Endothelial cell of umbilical vein (primary cell): Measurements from ENCODE around the gene ABCC4. TPM values are rescaled to one million over a fixed set of nuclear protein-coding genes. Genes with fewer than 3 reads are reported as not detected.

Source experiments
- BruUV-seq: library from RNA; stranded (reverse); fragments of 400-500 nt; replicated peaks from 2 replicates; lab custom pipeline; 2021; lab: Mats Ljungman, UMichigan
- CTCF ChIA-PET: fragments of 300-600, 350-600 bp; sonication (Branson Sonifier 250); formaldehyde crosslinking; loops from one replicate; lab custom pipeline; 2021; ENCODE audit warnings: antibody characterized with exemption, inconsistent platforms; lab: Charles Lee
- POLR2A ChIA-PET: fragments of 300-600, 350-600 bp; sonication (Branson Sonifier 250); formaldehyde crosslinking; loops from one replicate; lab custom pipeline; 2021; ENCODE audit warnings: antibody characterized with exemption, inconsistent platforms; lab: Charles Lee
- DNase-seq: peaks from one replicate; pipeline ENCODE4 v3.0.0-alpha.2; 2011; ENCODE audit warnings: low read depth, low spot score
- FAIRE-seq: peaks from 2 replicates; lab custom pipeline; 2011; peaks lifted over from hg19 to GRCh38; lab: Jason Lieb, UNC
- H2AFZ ChIP-seq: 2 replicates; pipeline ENCODE4 v1.6.0; 2012; ENCODE audit warnings: low read depth, low read length, control low read depth, inconsistent platforms
- H3K27ac ChIP-seq: 2 replicates; pipeline ENCODE4 v1.5.1; 2011; ENCODE audit warnings: low read depth, mild to moderate bottlenecking, control low read depth, low read length, moderate library complexity; ENCODE audit not compliant: insufficient read depth
- H3K27me3 ChIP-seq, 2 experiments: 2 replicates each; pipeline versions ENCODE4 v1.6.0 to v1.6.1; 2011; ENCODE audit warnings: low read length in 2 of 2, mixed read lengths in 1 of 2; ENCODE audit not compliant: control insufficient read depth in 2 of 2, insufficient read depth in 2 of 2
- H3K36me3 ChIP-seq, 2 experiments: 2 replicates in 1 of 2; 3 replicates in 1 of 2; pipeline ENCODE4 v1.5.1; 2011; ENCODE audit warnings: low read length in 2 of 2, mild to moderate bottlenecking in 1 of 2, moderate library complexity in 1 of 2; ENCODE audit not compliant: control insufficient read depth in 2 of 2, insufficient read depth in 2 of 2; ENCODE audit errors: extremely low read depth in 1 of 2
- H3K4me1 ChIP-seq: 3 replicates; pipeline ENCODE4 v1.5.1; 2011; ENCODE audit warnings: mild to moderate bottlenecking, low read length; ENCODE audit not compliant: control insufficient read depth, insufficient read depth; ENCODE audit errors: extremely low read depth
- H3K4me2 ChIP-seq: 2 replicates; pipeline ENCODE4 v1.6.1; 2011; ENCODE audit warnings: low read length, control low read depth, mixed read lengths; ENCODE audit not compliant: insufficient read depth
- H3K4me3 ChIP-seq, 3 experiments: fragments of 200-600 bp in 1 of 3; sonication (generic), shearing (Covaris generic) in 1 of 3; replicated peaks in 1 of 3; 2 replicates each; pipeline ENCODE4 v1.5.1; 2011 to 2016; ENCODE audit warnings: control low read depth in 3 of 3, low read length in 3 of 3, mild to moderate bottlenecking in 2 of 3, inconsistent platforms in 1 of 3, low read depth in 1 of 3, moderate library complexity in 1 of 3; ENCODE audit not compliant: insufficient read depth in 1 of 3
- H3K79me2 ChIP-seq: 2 replicates; pipeline ENCODE4 v1.6.0; 2012; ENCODE audit warnings: low read length, inconsistent platforms; ENCODE audit not compliant: control insufficient read depth, insufficient read depth
- H3K9ac ChIP-seq: replicated peaks from 2 replicates; pipeline ENCODE3; 2011; ENCODE audit warnings: low read length, control low read depth; ENCODE audit not compliant: insufficient read depth; ENCODE audit errors: extremely low read depth
- H3K9me1 ChIP-seq: replicated peaks from 3 replicates; pipeline ENCODE4 v1.6.0; 2011; ENCODE audit warnings: mild to moderate bottlenecking, low read length; ENCODE audit not compliant: control insufficient read depth, insufficient read depth; ENCODE audit errors: extremely low read depth
- H3K9me3 ChIP-seq: replicated peaks from 2 replicates; pipeline ENCODE4 v1.5.1; 2012; ENCODE audit warnings: low read length, inconsistent platforms; ENCODE audit not compliant: control insufficient read depth, insufficient read depth
- H4K20me1 ChIP-seq: replicated peaks from 2 replicates; pipeline ENCODE3; 2011; ENCODE audit warnings: mild to moderate bottlenecking, low read length; ENCODE audit not compliant: control insufficient read depth, insufficient read depth; ENCODE audit errors: extremely low read depth
- CTCF ChIP-seq, 2 donors: IDR thresholded peaks; 1 replicate in 1 of 2; 2 replicates in 1 of 2; pipeline ENCODE4 v1.5.1; 2011; ENCODE audit warnings: low read length in 2 of 2, mild to moderate bottlenecking in 2 of 2, moderate library complexity in 2 of 2, control low read depth in 1 of 2, inconsistent platforms in 1 of 2, low read depth in 1 of 2; ENCODE audit not compliant: insufficient read depth in 1 of 2; ENCODE audit errors: extremely low read depth in 1 of 2
- EZH2 ChIP-seq: IDR thresholded peaks from 2 replicates; pipeline ENCODE4 v1.6.1; 2012; ENCODE audit warnings: borderline replicate concordance, low read depth, mild to moderate bottlenecking, moderate library complexity, low read length, inconsistent platforms; ENCODE audit not compliant: severe bottlenecking
- FOS ChIP-seq: IDR thresholded peaks from 2 replicates; pipeline ENCODE4 v1.6.1; 2011; ENCODE audit warnings: mild to moderate bottlenecking, low read length, moderate library complexity, borderline replicate concordance; ENCODE audit not compliant: insufficient read depth
- GATA2 ChIP-seq: IDR thresholded peaks from 2 replicates; pipeline ENCODE4 v1.7.0; 2011; ENCODE audit warnings: low read depth, mild to moderate bottlenecking, moderate library complexity, mixed read lengths, low read length; ENCODE audit not compliant: insufficient read length, insufficient read depth
- JUN ChIP-seq: IDR thresholded peaks from 2 replicates; pipeline ENCODE4 v1.6.1; 2011; ENCODE audit warnings: borderline replicate concordance, low read depth; ENCODE audit not compliant: insufficient read length, insufficient read depth
- POLR2A ChIP-seq: IDR thresholded peaks from 2 replicates; pipeline ENCODE4 v1.6.1; 2012; ENCODE audit warnings: low read depth, mild to moderate bottlenecking, control low read depth, low read length
- POLR2AphosphoS5 ChIP-seq: IDR thresholded peaks from 2 replicates; pipeline ENCODE4 v1.6.1; 2012; ENCODE audit warnings: low read depth, mild to moderate bottlenecking, control low read depth, low read length, moderate library complexity; ENCODE audit not compliant: insufficient read depth
- dilution Hi-C: fragments of 300-500 bp; cut with MboI; formaldehyde crosslinking; loops from one replicate; pipeline ENCODE4 v1.15.0; 2019; ENCODE audit warnings: low sequenced_read_pairs; ENCODE audit not compliant: extremely low pct_ligation_motif_present
- intact Hi-C: fragments of 100-400 bp; cut with micrococcal nuclease; formaldehyde crosslinking; loops from one replicate; pipeline ENCODE4 v1.10.0; 2022
- polyA plus RNA-seq, 4 experiments: library from polyadenylated mRNA; depleted of rRNA in 3 of 4; stranded (reverse) in 3 of 4; unstranded in 1 of 4; fragments of >200 nt; gene quantifications; 2 replicates each; pipeline versions ENCODE4 v1.2.1 to v1.2.3, GENCODE V29; 2011 to 2012; ENCODE audit warnings: missing spikeins in 1 of 4
- total RNA-seq: library from RNA; stranded (reverse); gene quantifications from 2 replicates; pipeline ENCODE4 v1.2.3, GENCODE V29; 2021

ABCC4 gene
- total and polyA plus RNA-seq, 2 donors (not counting 3 experiments of a cell fraction or from before 2014, with no cell fraction given), result 9.2 to 15.9 TPM

DNA sequence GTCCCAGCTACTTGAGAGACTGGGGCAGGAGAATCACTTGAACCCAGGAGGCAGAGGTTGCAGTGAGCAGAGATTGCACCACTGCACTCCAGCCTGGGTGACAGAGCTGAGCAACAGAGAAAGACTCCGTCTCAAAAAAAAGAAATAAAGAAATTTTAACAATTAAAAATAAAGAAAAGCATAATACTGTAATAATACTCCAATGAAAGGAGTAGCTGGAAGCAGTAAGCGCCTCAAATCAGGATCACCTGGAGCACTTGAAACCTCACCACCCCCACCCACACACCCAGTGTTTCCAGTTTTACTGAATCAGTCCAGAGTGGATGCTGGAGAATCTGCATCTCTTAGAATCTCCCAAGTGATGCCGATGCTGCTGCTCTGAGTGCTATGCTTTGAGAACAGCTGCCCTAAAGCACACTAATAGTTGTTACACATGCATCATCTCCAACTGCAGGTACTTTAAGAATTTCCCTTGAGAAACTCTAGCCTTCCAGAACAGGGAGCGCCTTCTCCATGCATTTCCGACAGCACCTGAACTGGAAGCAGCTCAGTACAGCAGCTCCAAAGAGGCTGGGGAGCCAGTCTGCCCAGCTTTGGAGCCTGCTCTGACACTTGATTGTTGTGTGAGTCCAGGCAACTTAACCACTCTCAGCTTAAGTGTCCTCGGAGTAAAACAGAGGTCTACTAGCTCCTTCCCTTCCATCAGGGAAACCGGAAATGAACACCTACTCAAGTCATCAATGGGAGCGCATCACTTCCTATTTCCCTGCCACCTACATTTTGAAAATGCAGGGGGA is 2.9 kb downstream of the ABCC4 start:
- dilution Hi-C loops, result no loop called here
- Histone ChIP-seq H3K27ac (no peak overlapping the region), H3K9me3 (no peaks in the 10 kb centered on the region)

More for the DNA sequence above, 2.9 kb downstream of the ABCC4 start:
- intact Hi-C loops, result loop anchor here (5.0 kb wide), 1 partner anchor 179 kb away; no protein-coding TSS in a partner anchor
- Histone ChIP-seq H3K27me3 (no peaks in the 10 kb centered on the region), H3K9me1 (no peaks in the 10 kb centered on the region), H3K4me2 (no peak overlapping the region), H3K4me3 (no peak overlapping the region), H3K79me2 (peaks cover 40% of the 10 kb centered on the region), H3K4me1 (peaks cover 18% of the 10 kb centered on the region), H3K36me3 (peaks cover 0 to 1% of the 10 kb centered on the region in 2 experiments), H4K20me1 (no peaks in the 10 kb centered on the region), H2AFZ (no peak overlapping the region), H3K9ac (no peak overlapping the region)
- ChIA-PET POLR2A (interaction anchor here (0.6 kb wide), 1 partner anchor 11 kb away, joined by 4 read pairs; no protein-coding TSS in a partner anchor), CTCF (interaction anchor here (0.5 to 12.3 kb wide), 12 partner anchors 10 to 618 kb away, joined by 3 to 260 read pairs (median 6); no protein-coding TSS in a partner anchor)
- DNase-seq, result no peak
- BruUV-seq, result no TSS peak
- no peak for FAIRE-seq
- TF ChIP-seq EZH2 (no peak), POLR2A (no peak), JUN (no peak), FOS (no peak), GATA2 (no peak), CTCF (IDR thresholded peaks at IDR 0.05; ENCODE audit: extremely low read depth in 1 of 2, insufficient read depth in 1 of 2, low read depth in 1 of 2, low read length in 2 of 2) (no peak), POLR2AphosphoS5 (no peak)
